Measurements from ENCODE around the gene FZR1.

- TF ChIP-seq CBX5 (IDR thresholded peaks at IDR 0.05; ENCODE audit: low read depth, low read length) (no peak), RAD21 (IDR thresholded peaks at IDR 0.05 in 1 of 2, conservative IDR thresholded peaks at IDR 0.05 in 1 of 2; ENCODE audit: low read depth in 2 of 2, low read length in 2 of 2) (no peak), CTCF (IDR thresholded peaks at IDR 0.05; ENCODE audit: control extremely low read depth in 1 of 3, insufficient read depth in 1 of 3, low read depth in 1 of 3, low read length in 3 of 3) (no peak), FOSL1 (IDR thresholded peaks at IDR 0.05; ENCODE audit: insufficient read depth, low read depth, low read length) (no peak)
Observed at GRCh38 chr19:3491396-3492119, 14.6 kb upstream of the FZR1 start.
